ENCODE measurements around the gene ABCA12. TPM values are rescaled to one million over a fixed set of nuclear protein-coding genes. Genes with fewer than 3 reads are reported as not detected.
A peak's percentile ranks its signal among the peaks of the same experiment; 100 is the strongest.
"Not testable (repeated sequence)": the region's sequence is repeated elsewhere in the genome, so short reads cannot be mapped to it uniquely, and the experiment has no call there.

ABCA12 gene
- polyA plus RNA-seq, 1 of the 3 experiments (the other 2 are of a cell fraction), result 0.07 TPM

DNA sequence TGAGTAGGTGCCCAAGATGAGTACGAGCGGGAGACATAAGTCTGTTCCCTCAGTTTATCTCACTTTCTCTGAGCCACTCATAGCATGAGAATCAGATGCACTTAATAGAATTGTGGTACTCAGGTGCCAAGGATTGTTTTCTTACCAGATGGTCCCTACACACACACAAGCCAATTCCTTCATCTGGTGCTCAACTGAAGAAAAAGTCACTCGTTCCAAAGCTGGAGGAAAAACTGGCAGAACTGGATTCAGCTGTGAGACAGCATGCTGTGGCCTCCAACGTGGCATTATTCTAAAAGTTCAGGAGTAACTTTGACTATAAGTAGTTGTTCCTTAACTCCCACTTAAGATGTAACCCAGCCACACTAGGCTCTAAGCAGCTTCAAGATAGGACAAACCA is 33.4 kb upstream of the ABCA12 start (continued):
- no peak for TF ChIP-seq REST (IDR thresholded peaks at IDR 0.05; ENCODE audit: low read depth, low read length)
- no peak for TF ChIP-seq MXI1 (IDR thresholded peaks at IDR 0.05; ENCODE audit: low read depth, low read length)
- TF ChIP-seq GATA2 (CRISPR knock-in tag; IDR thresholded peaks at IDR 0.05), result no peak
- no peak for TF ChIP-seq POLR2AphosphoS5 (IDR thresholded peaks at IDR 0.05; ENCODE audit: low read depth, low read length)
- no peak for TF ChIP-seq TAF1 (IDR thresholded peaks at IDR 0.05; ENCODE audit: borderline replicate concordance, low read depth, low read length)
- TF ChIP-seq, protein P1, sequence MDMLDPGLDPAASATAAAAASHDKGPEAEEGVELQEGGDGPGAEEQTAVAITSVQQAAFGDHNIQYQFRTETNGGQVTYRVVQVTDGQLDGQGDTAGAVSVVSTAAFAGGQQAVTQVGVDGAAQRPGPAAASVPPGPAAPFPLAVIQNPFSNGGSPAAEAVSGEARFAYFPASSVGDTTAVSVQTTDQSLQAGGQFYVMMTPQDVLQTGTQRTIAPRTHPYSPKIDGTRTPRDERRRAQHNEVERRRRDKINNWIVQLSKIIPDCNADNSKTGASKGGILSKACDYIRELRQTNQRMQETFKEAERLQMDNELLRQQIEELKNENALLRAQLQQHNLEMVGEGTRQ (IDR thresholded peaks at IDR 0.05; ENCODE audit: borderline replicate concordance, low read depth, low read length), result no peak
- no peak for TF ChIP-seq FOSL2 (IDR thresholded peaks at IDR 0.05; ENCODE audit: borderline replicate concordance, low read depth)

GRCh38 chr2:215171151-215171550 is 32.7 kb upstream of the ABCA12 start:
- WGBS (ENCODE audit: low lambda C conversion rate), result 38% methylated on average over 3 of the region's 3 CpGs
- Histone ChIP-seq H4K20me1 (ENCODE audit: insufficient read depth) (no peaks in the 10 kb centered on the region), H2AFZ (ENCODE audit: low read depth) (peak overlapping the region; percentile 84), H3K27ac (ENCODE audit: low read depth in 2 of 2, low read length in 1 of 2) (no peak overlapping the region), H3K36me3 (replicated peaks in 1 of 2; ENCODE audit: control insufficient read depth in 1 of 2, insufficient read depth in 2 of 2, low read length in 1 of 2) (no peaks in the 10 kb centered on the region), H3K4me3 (ENCODE audit: low read depth in 2 of 2, low read length in 1 of 2) (peak overlapping the region; percentile 8 to 22; a peak in 2 of 4 replicates), H3F3A (replicated peaks; ENCODE audit: insufficient read depth) (no peaks in the 10 kb centered on the region), H3K4me2 (peak overlapping the region; percentile 48; the same call in 1 of the 2 replicates), H3K79me2 (ENCODE audit: insufficient read depth) (no peaks in the 10 kb centered on the region), H3K9me2 (no peaks in the 10 kb centered on the region), H3K9ac (no peak overlapping the region), H3K27me3 (ENCODE audit: insufficient read depth) (no peaks in the 10 kb centered on the region), H3K9me3 (no peaks in the 10 kb centered on the region), H3K4me1 (ENCODE audit: control insufficient read depth in 1 of 2, insufficient read depth in 2 of 2, low read depth in 1 of 2, low read length in 1 of 2) (no peaks in the 10 kb centered on the region; a peak in 1 of 4 replicates)
- ChIA-PET CTCF (interaction anchor here (0.5 to 0.7 kb wide), 3 partner anchors 10 to 216 kb away, joined by 3 read pairs; no protein-coding TSS in a partner anchor), POLR2A (no interaction called here)
- DNase-seq, result no peak
- TF ChIP-seq, protein P2, sequence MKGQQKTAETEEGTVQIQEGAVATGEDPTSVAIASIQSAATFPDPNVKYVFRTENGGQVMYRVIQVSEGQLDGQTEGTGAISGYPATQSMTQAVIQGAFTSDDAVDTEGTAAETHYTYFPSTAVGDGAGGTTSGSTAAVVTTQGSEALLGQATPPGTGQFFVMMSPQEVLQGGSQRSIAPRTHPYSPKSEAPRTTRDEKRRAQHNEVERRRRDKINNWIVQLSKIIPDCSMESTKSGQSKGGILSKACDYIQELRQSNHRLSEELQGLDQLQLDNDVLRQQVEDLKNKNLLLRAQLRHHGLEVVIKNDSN (IDR thresholded peaks at IDR 0.05; ENCODE audit: borderline replicate concordance, low read depth), result no peak
- TF ChIP-seq JUND (IDR thresholded peaks at IDR 0.05) (no peak), ELF1 (IDR thresholded peaks at IDR 0.05) (no peak), MEF2A (IDR thresholded peaks at IDR 0.05; ENCODE audit: borderline replicate concordance, low read depth) (no peak), MXI1 (IDR thresholded peaks at IDR 0.05; ENCODE audit: low read depth, low read length) (no peak), YY1 (IDR thresholded peaks at IDR 0.05; ENCODE audit: low read depth) (no peak), NRF1 (IDR thresholded peaks at IDR 0.05; ENCODE audit: low read depth, low read length) (no peak), SMC3 (IDR thresholded peaks at IDR 0.05; ENCODE audit: low read depth, low read length) (no peak), TCF12 (IDR thresholded peaks at IDR 0.05) (no peak), CHD2 (IDR thresholded peaks at IDR 0.05; ENCODE audit: low read length, partially characterized antibody) (no peak)

- H3K36me3 ChIP-seq (replicated peaks in 1 of 2; ENCODE audit: control insufficient read depth in 1 of 2, insufficient read depth in 2 of 2, low read length in 1 of 2); H3K4me2 ChIP-seq; H3K27me3 ChIP-seq (ENCODE audit: insufficient read depth); POLR2A ChIA-PET; H3K4me1 ChIP-seq (ENCODE audit: control insufficient read depth in 1 of 2, insufficient read depth in 2 of 2, low read depth in 1 of 2, low read length in 1 of 2); H3K9ac ChIP-seq; H3K9me3 ChIP-seq; H2AFZ ChIP-seq (ENCODE audit: low read depth); H3K4me3 ChIP-seq (ENCODE audit: low read depth in 2 of 2, low read length in 1 of 2); H3F3A ChIP-seq (replicated peaks; ENCODE audit: insufficient read depth); DNase-seq; H3K79me2 ChIP-seq (ENCODE audit: insufficient read depth); H3K9me2 ChIP-seq; CTCF ChIA-PET; H3K27ac ChIP-seq (ENCODE audit: low read depth in 2 of 2, low read length in 1 of 2); H4K20me1 ChIP-seq (ENCODE audit: insufficient read depth): not testable (repeated sequence)
- WGBS (ENCODE audit: low lambda C conversion rate), result 36% methylated on average over 2 of the region's 2 CpGs
Observed at GRCh38 chr2:215166505-215166904, 28.1 kb upstream of the ABCA12 start.

DNA sequence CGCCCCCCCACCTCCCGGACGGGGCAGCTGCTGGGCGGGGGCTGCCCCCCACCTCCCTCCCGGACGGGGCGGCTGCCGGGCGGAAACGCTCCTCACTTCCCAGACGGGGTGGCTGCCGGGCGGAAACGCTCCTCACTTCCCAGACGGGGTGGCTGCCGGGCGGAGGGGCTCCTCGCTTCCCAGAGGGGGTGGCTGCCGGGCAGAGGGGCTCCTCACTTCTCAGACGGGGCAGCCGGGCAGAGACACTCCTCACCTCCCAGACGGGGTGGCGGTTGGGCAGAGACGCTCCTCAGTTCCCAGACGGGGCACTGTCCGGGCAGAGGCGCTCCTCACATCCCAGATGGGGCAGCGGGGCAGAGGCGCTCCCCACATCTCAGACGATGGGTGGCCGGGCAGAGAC is 24.9 kb upstream of the ABCA12 start:
- WGBS (ENCODE audit: low lambda C conversion rate), result 83% methylated on average over 2 of the region's 31 CpGs
- H3K9me2 ChIP-seq; H3K9me3 ChIP-seq; H3K36me3 ChIP-seq (replicated peaks in 1 of 2; ENCODE audit: control insufficient read depth in 1 of 2, insufficient read depth in 2 of 2, low read length in 1 of 2); H3F3A ChIP-seq (replicated peaks; ENCODE audit: insufficient read depth); POLR2A ChIA-PET; H2AFZ ChIP-seq (ENCODE audit: low read depth); H3K27me3 ChIP-seq (ENCODE audit: insufficient read depth); H3K4me3 ChIP-seq (ENCODE audit: low read depth in 2 of 2, low read length in 1 of 2); H4K20me1 ChIP-seq (ENCODE audit: insufficient read depth); H3K9ac ChIP-seq; H3K79me2 ChIP-seq (ENCODE audit: insufficient read depth); CTCF ChIA-PET; DNase-seq; H3K4me1 ChIP-seq (ENCODE audit: control insufficient read depth in 1 of 2, insufficient read depth in 2 of 2, low read depth in 1 of 2, low read length in 1 of 2); H3K4me2 ChIP-seq; H3K27ac ChIP-seq (ENCODE audit: low read depth in 2 of 2, low read length in 1 of 2): not testable (repeated sequence)
